ENCODE measurements around the gene PDSS1. TPM values are rescaled to one million over a fixed set of nuclear protein-coding genes. Genes with fewer than 3 reads are reported as not detected.

PDSS1 gene
- total RNA-seq, 4 donors from 2014 or later = 2.4 to 15.7 (median 6.6) TPM

- no peak overlapping the region for H3K27ac ChIP-seq
- H3K36me3 ChIP-seq = peaks cover 0 to 25% (median 0%) of the 10 kb centered on the region in 3 donors
- no peaks in the 10 kb centered on the region for H3K9me3 ChIP-seq
- H3K4me3 ChIP-seq = no peak overlapping the region
- no peaks in the 10 kb centered on the region for H3K27me3 ChIP-seq
- no peaks in the 10 kb centered on the region for H3K4me1 ChIP-seq
- DNase-seq (ENCODE audit: low spot score in 2 of 2) = no peak
- TF ChIP-seq POLR2A (IDR thresholded peaks at IDR 0.05) (no peak), EP300 (IDR thresholded peaks at IDR 0.05) (no peak)
- TF ChIP-seq, protein P1, sequence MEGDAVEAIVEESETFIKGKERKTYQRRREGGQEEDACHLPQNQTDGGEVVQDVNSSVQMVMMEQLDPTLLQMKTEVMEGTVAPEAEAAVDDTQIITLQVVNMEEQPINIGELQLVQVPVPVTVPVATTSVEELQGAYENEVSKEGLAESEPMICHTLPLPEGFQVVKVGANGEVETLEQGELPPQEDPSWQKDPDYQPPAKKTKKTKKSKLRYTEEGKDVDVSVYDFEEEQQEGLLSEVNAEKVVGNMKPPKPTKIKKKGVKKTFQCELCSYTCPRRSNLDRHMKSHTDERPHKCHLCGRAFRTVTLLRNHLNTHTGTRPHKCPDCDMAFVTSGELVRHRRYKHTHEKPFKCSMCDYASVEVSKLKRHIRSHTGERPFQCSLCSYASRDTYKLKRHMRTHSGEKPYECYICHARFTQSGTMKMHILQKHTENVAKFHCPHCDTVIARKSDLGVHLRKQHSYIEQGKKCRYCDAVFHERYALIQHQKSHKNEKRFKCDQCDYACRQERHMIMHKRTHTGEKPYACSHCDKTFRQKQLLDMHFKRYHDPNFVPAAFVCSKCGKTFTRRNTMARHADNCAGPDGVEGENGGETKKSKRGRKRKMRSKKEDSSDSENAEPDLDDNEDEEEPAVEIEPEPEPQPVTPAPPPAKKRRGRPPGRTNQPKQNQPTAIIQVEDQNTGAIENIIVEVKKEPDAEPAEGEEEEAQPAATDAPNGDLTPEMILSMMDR (IDR thresholded peaks at IDR 0.05) = no peak
- WGBS, 2 donors = 82 to 85% methylated on average over 4 of the region's 4 CpGs
Observed at GRCh38 chr10:26759008-26759407, 61.5 kb downstream of the PDSS1 start.

DNA sequence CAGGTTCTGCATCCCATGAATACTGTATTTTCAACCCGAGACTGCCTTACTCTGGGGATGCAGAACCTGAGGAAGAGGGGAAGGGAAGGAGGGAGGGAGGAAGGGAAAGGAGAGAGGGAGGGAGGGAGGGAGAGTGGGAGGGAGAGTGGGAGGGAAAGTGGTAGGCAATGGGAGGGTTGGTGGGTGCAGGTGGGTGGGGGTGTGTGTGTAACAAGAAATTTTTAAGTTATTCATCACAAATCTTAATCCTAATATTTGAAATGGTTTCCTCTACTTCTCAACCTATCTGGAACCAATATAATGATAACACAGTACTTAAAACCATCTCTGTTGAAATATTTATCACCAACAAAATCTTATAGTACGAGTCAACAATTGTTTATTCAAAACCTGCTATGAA, 68.0 kb downstream of the PDSS1 start:
- Histone ChIP-seq H3K36me3 (peaks cover 0 to 48% (median 0%) of the 10 kb centered on the region in 3 donors), H3K27ac (no peak overlapping the region), H3K9me3 (no peaks in the 10 kb centered on the region), H3K4me3 (no peak overlapping the region), H3K27me3 (no peaks in the 10 kb centered on the region), H3K4me1 (no peaks in the 10 kb centered on the region)
- 88 to 91% methylated on average over 2 of the region's 2 CpGs for WGBS, 2 donors
- no peak for DNase-seq (ENCODE audit: low spot score in 2 of 2)
- TF ChIP-seq, protein P1 (IDR thresholded peaks at IDR 0.05) = no peak
- TF ChIP-seq EP300 (IDR thresholded peaks at IDR 0.05) (no peak), POLR2A (IDR thresholded peaks at IDR 0.05) (no peak)

- H3K9me3 ChIP-seq = no peaks in the 10 kb centered on the region
Observed at GRCh38 chr10:26770069-26770468, 72.6 kb downstream of the PDSS1 start.

GRCh38 chr10:26773633-26774032, 76.1 kb downstream of the PDSS1 start:
- 93 to 94% methylated on average over 2 of the region's 2 CpGs for WGBS, 2 donors

More at GRCh38 chr10:26770069-26770468, 72.6 kb downstream of the PDSS1 start:
- WGBS, 2 donors = 78 to 88% methylated on average over 4 of the region's 4 CpGs
- Histone ChIP-seq H3K4me3 (no peak overlapping the region), H3K4me1 (peaks cover 0 to 2% (median 0%) of the 10 kb centered on the region in 4 donors), H3K36me3 (peaks cover 0 to 27% (median 0%) of the 10 kb centered on the region in 3 donors), H3K27me3 (no peaks in the 10 kb centered on the region), H3K27ac (no peak overlapping the region)
- TF ChIP-seq, protein P1 (IDR thresholded peaks at IDR 0.05) = no peak
- no peak for TF ChIP-seq POLR2A (IDR thresholded peaks at IDR 0.05)
- TF ChIP-seq EP300 (IDR thresholded peaks at IDR 0.05) = no peak
- DNase-seq (ENCODE audit: low spot score in 2 of 2) = no peak

GRCh38 chr10:26776258-26776657, 78.8 kb downstream of the PDSS1 start:
- no peaks in the 10 kb centered on the region for H3K9me3 ChIP-seq
- DNase-seq (ENCODE audit: low spot score in 2 of 2) = no peak
- no peaks in the 10 kb centered on the region for H3K36me3 ChIP-seq
- 92 to 97% methylated on average over 1 of the region's 1 CpG for WGBS, 2 donors
- no peak overlapping the region for H3K27ac ChIP-seq
- no peak for TF ChIP-seq POLR2A (IDR thresholded peaks at IDR 0.05)
- no peak for TF ChIP-seq EP300 (IDR thresholded peaks at IDR 0.05)
- TF ChIP-seq, protein P1 (IDR thresholded peaks at IDR 0.05) = no peak
- no peaks in the 10 kb centered on the region for H3K27me3 ChIP-seq
- H3K4me1 ChIP-seq = peaks cover 0 to 10% (median 3%) of the 10 kb centered on the region in 4 donors
- no peak overlapping the region for H3K4me3 ChIP-seq

More at GRCh38 chr10:26773633-26774032, 76.1 kb downstream of the PDSS1 start:
- peaks cover 0 to 2% (median 0%) of the 10 kb centered on the region in 4 donors for H3K4me1 ChIP-seq
- peaks cover 0 to 8% (median 0%) of the 10 kb centered on the region in 3 donors for H3K36me3 ChIP-seq
- no peaks in the 10 kb centered on the region for H3K27me3 ChIP-seq
- H3K9me3 ChIP-seq = no peaks in the 10 kb centered on the region
- no peak for DNase-seq (ENCODE audit: low spot score in 2 of 2)
- no peak overlapping the region for H3K27ac ChIP-seq
- TF ChIP-seq POLR2A (IDR thresholded peaks at IDR 0.05) = no peak
- TF ChIP-seq, protein P1 (IDR thresholded peaks at IDR 0.05) = no peak
- no peak for TF ChIP-seq EP300 (IDR thresholded peaks at IDR 0.05)
- no peak overlapping the region for H3K4me3 ChIP-seq

Measured in tibial nerve (tissue), 4 donors.